22Rv1 (cell line): ENCODE measurements around the gene LSS.

Experiments
- CTCF ChIP-seq: fragments of 450-650 bp; IDR thresholded peaks from 2 replicates; pipeline ENCODE4 v1.5.1; 2017; ENCODE audit warnings: mild to moderate bottlenecking
- ZFX ChIP-seq: fragments of 450-650 bp; IDR thresholded peaks from 2 replicates; pipeline ENCODE4 v1.6.1; 2017; ENCODE audit warnings: antibody characterized with exemption, borderline replicate concordance

DNA sequence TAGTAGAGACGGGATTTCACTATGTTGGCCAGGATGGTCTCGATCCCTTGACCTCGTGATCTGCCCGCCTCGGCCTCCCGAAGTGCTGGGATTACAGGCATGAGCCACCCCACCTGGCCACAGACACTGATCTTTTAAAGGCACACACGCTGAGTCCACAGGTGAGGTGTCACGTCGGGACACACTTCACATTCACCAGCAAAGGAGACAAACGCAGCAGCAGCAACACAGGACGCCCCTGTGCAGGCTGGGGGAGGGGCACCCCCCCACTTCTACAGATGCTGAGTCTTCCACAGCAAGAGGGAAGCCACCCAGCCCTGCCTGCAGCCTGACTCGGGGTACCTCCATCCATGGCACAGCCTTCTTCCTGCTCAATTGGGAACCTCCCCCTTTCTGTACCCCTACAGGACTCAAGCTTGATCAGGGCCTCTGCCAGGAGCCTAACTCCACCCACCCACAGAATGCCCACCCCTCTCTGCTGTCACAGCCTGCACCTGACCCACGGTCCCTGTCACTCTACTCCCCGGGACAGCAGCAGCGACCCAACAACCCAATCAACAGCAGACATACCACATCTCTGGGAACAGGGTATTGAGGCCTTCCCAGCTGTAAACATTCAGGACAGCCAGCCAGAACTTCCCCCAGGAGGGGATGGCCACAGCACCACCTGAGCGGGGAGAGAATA, 9.5 kb downstream of the LSS start:
- TF ChIP-seq CTCF (no peak), ZFX (no peak)
